Karpas-422 (cell line): ENCODE measurements around the gene TBC1D4. TPM values are rescaled to one million over a fixed set of nuclear protein-coding genes. Genes with fewer than 3 reads are reported as not detected.

Experiments used
- DNase-seq: peaks from one replicate; pipeline ENCODE4 v3.0.0-alpha.2; 2015
- H2AFZ ChIP-seq: fragments of 200-600 bp; sonication (generic); 2 replicates; pipeline ENCODE4 v1.6.1; 2014; ENCODE audit warnings: antibody characterized with exemption, low read length, mixed read lengths
- H3K27ac ChIP-seq: fragments of 200-600 bp; sonication (generic); 2 replicates; pipeline ENCODE4 v1.5.1; 2014; ENCODE audit warnings: mild to moderate bottlenecking, low read length, moderate library complexity
- H3K27me3 ChIP-seq: fragments of 200-600 bp; sonication (generic); 2 replicates; pipeline ENCODE4 v1.6.1; 2014; ENCODE audit warnings: low read length, mixed read lengths
- H3K36me3 ChIP-seq: fragments of 200-600 bp; sonication (generic); 2 replicates; pipeline ENCODE4 v1.6.1; 2014; ENCODE audit warnings: low read length, mixed read lengths; ENCODE audit not compliant: insufficient read depth
- H3K4me1 ChIP-seq: fragments of 200-600 bp; sonication (generic); 2 replicates; pipeline ENCODE4 v1.6.1; 2014; ENCODE audit warnings: mild to moderate bottlenecking, low read length, mixed read lengths
- H3K4me2 ChIP-seq: fragments of 200-600 bp; sonication (generic); 2 replicates; pipeline ENCODE4 v1.6.1; 2014; ENCODE audit warnings: low read length, low read depth, mild to moderate bottlenecking; ENCODE audit not compliant: poor library complexity, severe bottlenecking
- H3K4me3 ChIP-seq: fragments of 200-600 bp; sonication (generic); 2 replicates; pipeline ENCODE4 v1.5.1; 2014; ENCODE audit warnings: mild to moderate bottlenecking, antibody characterized with exemption, low read length, mixed read lengths
- H3K79me2 ChIP-seq: fragments of 200-600 bp; sonication (generic); 2 replicates; pipeline ENCODE4 v1.6.1; 2014; ENCODE audit warnings: mild to moderate bottlenecking, low read length, mixed read lengths
- H3K9ac ChIP-seq: fragments of 200-600 bp; sonication (generic); 2 replicates; pipeline ENCODE4 v1.6.0; 2014; ENCODE audit warnings: low read length
- H3K9me2 ChIP-seq: fragments of 200-600 bp; sonication (generic), shearing (Covaris generic); replicated peaks from 2 replicates; pipeline ENCODE4 v1.6.0; 2014; ENCODE audit warnings: mild to moderate bottlenecking, low read length, moderate library complexity; ENCODE audit not compliant: insufficient read depth
- H3K9me3 ChIP-seq: fragments of 300-700, 200-600 bp; sonication (generic); 2 replicates; pipeline ENCODE4 v1.6.1; 2014; ENCODE audit warnings: low read length, mixed read lengths
- H4K20me1 ChIP-seq: fragments of 200-600 bp; sonication (generic); 2 replicates; pipeline ENCODE4 v1.6.1; 2014; ENCODE audit warnings: mild to moderate bottlenecking, antibody characterized with exemption, low read length, low read depth; ENCODE audit not compliant: insufficient read depth
- total RNA-seq: library from RNA; depleted of rRNA; stranded (reverse); fragments of >200 nt; shearing (Covaris generic); gene quantifications from 2 replicates; pipeline ENCODE4 v1.2.3, GENCODE V29; 2014; ENCODE audit warnings: low replicate concordance

TBC1D4 gene
- total RNA-seq, 1 experiment from 2014 or later = 4.0 TPM

- Histone ChIP-seq H3K36me3 (no peaks in the 10 kb centered on the region), H4K20me1 (no peaks in the 10 kb centered on the region), H3K27ac (no peak overlapping the region), H3K9me2 (no peaks in the 10 kb centered on the region), H2AFZ (no peak overlapping the region), H3K79me2 (no peaks in the 10 kb centered on the region), H3K4me1 (peaks cover 7% of the 10 kb centered on the region), H3K9me3 (no peaks in the 10 kb centered on the region), H3K4me3 (no peak overlapping the region), H3K9ac (no peak overlapping the region), H3K27me3 (no peaks in the 10 kb centered on the region), H3K4me2 (no peak overlapping the region)
- no peak for DNase-seq
These were observed 10.4 kb upstream of the TBC1D4 start for GRCh38 chr13:75492389-75492788.

DNA sequence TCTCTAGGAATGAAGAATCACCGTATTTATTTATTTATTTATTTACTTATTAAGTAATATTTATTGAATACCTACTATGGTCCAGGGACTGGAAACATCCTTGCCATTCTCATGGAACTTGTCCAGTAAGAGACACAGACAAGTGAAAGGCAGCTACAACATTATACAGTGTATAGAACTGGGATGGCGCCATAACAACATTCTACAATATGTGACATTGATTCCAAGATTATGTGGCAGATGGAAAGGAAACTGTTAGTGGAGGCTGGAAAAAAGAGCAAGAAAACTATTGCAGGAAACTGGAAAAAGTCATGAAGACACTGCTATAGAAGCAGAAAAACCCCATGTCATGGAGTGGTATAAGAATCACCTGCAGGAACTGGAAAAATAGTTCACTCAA lies 9.4 kb upstream of the TBC1D4 start:
- DNase-seq = no peak
- no peak overlapping the region for H2AFZ ChIP-seq
- peaks cover 7% of the 10 kb centered on the region for H3K4me1 ChIP-seq
- H3K4me3 ChIP-seq = no peak overlapping the region
- H3K9me2 ChIP-seq = no peaks in the 10 kb centered on the region
- H3K4me2 ChIP-seq = no peak overlapping the region
- H3K36me3 ChIP-seq = no peaks in the 10 kb centered on the region
- no peak overlapping the region for H3K27ac ChIP-seq
- H3K27me3 ChIP-seq = no peaks in the 10 kb centered on the region
- H4K20me1 ChIP-seq = no peaks in the 10 kb centered on the region
- no peaks in the 10 kb centered on the region for H3K9me3 ChIP-seq
- no peak overlapping the region for H3K9ac ChIP-seq
- H3K79me2 ChIP-seq = no peaks in the 10 kb centered on the region

GRCh38 chr13:75489502-75490263 lies 7.7 kb upstream of the TBC1D4 start:
- Histone ChIP-seq H3K79me2 (no peaks in the 10 kb centered on the region), H3K4me2 (no peak overlapping the region), H3K27me3 (no peaks in the 10 kb centered on the region), H4K20me1 (no peaks in the 10 kb centered on the region), H3K9me2 (no peaks in the 10 kb centered on the region), H3K4me1 (peaks cover 5% of the 10 kb centered on the region), H3K4me3 (no peak overlapping the region), H2AFZ (no peak overlapping the region), H3K27ac (no peak overlapping the region), H3K36me3 (no peaks in the 10 kb centered on the region), H3K9ac (no peak overlapping the region), H3K9me3 (no peaks in the 10 kb centered on the region)
- no peak for DNase-seq

DNA sequence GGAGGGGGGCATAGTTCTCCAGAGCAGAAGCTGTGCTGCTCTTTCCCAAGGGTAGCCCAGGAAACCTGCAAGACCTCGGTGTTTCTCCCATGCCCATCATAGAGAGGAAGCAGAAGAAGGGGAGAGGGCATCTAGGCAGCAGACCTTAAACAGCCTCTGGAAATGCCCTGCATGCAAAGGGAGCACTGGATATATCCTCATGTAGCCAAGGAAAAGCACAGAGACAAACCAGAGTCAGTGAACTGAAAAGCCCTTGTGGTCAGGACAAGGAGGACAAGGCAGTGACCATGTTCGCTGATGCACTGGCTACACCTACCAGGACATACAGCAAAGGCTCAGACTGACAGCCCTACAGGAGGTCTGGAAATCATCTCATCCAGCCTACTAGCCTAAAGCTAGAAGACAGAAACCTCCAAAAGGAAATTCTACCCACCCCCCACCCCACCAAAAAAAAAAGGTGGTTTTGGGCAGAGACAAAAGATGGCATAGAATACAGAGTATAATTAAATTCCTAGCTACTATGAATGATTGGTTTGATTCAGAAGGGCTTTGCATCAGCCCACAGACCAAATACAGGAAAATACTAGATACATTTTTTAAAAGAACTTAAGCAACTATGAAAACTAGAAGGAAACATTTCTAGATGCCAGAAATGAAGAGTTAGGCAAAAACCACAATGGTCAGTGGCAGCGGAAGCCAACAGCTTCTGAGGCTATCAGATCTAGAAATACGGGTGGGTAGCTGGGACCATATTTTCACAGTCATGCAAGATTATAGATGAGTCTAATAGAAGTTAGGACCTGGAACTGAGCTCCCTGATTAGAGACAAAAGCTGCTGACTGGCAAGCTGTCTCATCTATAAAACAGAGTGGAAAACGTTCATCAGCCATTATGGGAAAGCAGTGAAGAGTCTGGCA lies 4.4 kb upstream of the TBC1D4 start:
- no peak overlapping the region for H3K9ac ChIP-seq
- H2AFZ ChIP-seq = no peak overlapping the region
- no peaks in the 10 kb centered on the region for H3K9me3 ChIP-seq
- H3K27ac ChIP-seq = no peak overlapping the region
- H3K27me3 ChIP-seq = no peaks in the 10 kb centered on the region
- no peak overlapping the region for H3K4me2 ChIP-seq
- H3K4me3 ChIP-seq = no peak overlapping the region
- DNase-seq = no peak
- H4K20me1 ChIP-seq = no peaks in the 10 kb centered on the region
- no peaks in the 10 kb centered on the region for H3K79me2 ChIP-seq
- peaks cover 13% of the 10 kb centered on the region for H3K4me1 ChIP-seq
- no peaks in the 10 kb centered on the region for H3K9me2 ChIP-seq
- no peaks in the 10 kb centered on the region for H3K36me3 ChIP-seq

GRCh38 chr13:75485286-75486062 lies 3.5 kb upstream of the TBC1D4 start:
- H3K27me3 ChIP-seq = peaks cover 2% of the 10 kb centered on the region; the same call in 1 of the 2 replicates
- H4K20me1 ChIP-seq = no peaks in the 10 kb centered on the region
- no peak overlapping the region for H3K4me2 ChIP-seq
- DNase-seq = no peak
- H3K4me3 ChIP-seq = no peak overlapping the region
- H3K4me1 ChIP-seq = peaks cover 22% of the 10 kb centered on the region
- no peaks in the 10 kb centered on the region for H3K9me3 ChIP-seq
- H3K9me2 ChIP-seq = no peaks in the 10 kb centered on the region
- H3K27ac ChIP-seq = no peak overlapping the region
- H2AFZ ChIP-seq = no peak overlapping the region
- no peaks in the 10 kb centered on the region for H3K36me3 ChIP-seq
- H3K79me2 ChIP-seq = no peaks in the 10 kb centered on the region
- no peak overlapping the region for H3K9ac ChIP-seq

DNA sequence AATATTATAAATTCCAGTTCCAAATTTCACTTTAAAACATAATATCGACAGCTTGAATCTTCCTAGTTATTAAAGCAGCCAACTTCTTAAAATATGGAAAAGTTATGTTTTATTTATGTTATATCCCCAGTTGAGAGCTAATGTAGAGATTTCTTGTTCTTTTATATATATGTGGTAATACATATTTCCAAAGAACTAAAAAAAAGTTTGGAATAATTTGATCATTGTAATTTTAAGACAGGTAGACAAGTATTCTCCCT lies 781 bp upstream of the TBC1D4 start:
- H3K27ac ChIP-seq = no peak overlapping the region
- DNase-seq = no peak
- peak overlapping the region; percentile 83 for H3K4me2 ChIP-seq
- no peaks in the 10 kb centered on the region for H4K20me1 ChIP-seq
- no peaks in the 10 kb centered on the region for H3K9me3 ChIP-seq
- no peaks in the 10 kb centered on the region for H3K9me2 ChIP-seq
- no peaks in the 10 kb centered on the region for H3K36me3 ChIP-seq
- H2AFZ ChIP-seq = no peak overlapping the region
- H3K4me3 ChIP-seq = peak overlapping the region; percentile 70
- peaks cover 2% of the 10 kb centered on the region; the same call in 1 of the 2 replicates for H3K27me3 ChIP-seq
- H3K79me2 ChIP-seq = no peaks in the 10 kb centered on the region
- peaks cover 23% of the 10 kb centered on the region for H3K4me1 ChIP-seq
- peak overlapping the region; percentile 13; the same call in 1 of the 2 replicates for H3K9ac ChIP-seq

GRCh38 chr13:75481176-75482069 lies 546 bp downstream of the TBC1D4 start:
- Histone ChIP-seq H3K9me2 (no peaks in the 10 kb centered on the region), H3K4me1 (peaks cover 23% of the 10 kb centered on the region), H3K4me2 (peak overlapping the region; percentile 83), H4K20me1 (no peaks in the 10 kb centered on the region), H3K9me3 (no peaks in the 10 kb centered on the region), H2AFZ (peak overlapping the region; percentile 82), H3K4me3 (peak overlapping the region; percentile 70), H3K79me2 (no peaks in the 10 kb centered on the region), H3K36me3 (no peaks in the 10 kb centered on the region), H3K27ac (no peak overlapping the region), H3K9ac (peak overlapping the region; percentile 60), H3K27me3 (peaks cover 2% of the 10 kb centered on the region; the same call in 1 of the 2 replicates)
- peak; percentile 50 for DNase-seq
